Activated CD8-positive, alpha-beta T cell treated with anti-CD3 and anti-CD28 coated beads for 36 hours (primary cell): Measurements from ENCODE around the gene ZNF385B. TPM values are rescaled to one million over a fixed set of nuclear protein-coding genes. Genes with fewer than 3 reads are reported as not detected.
"Not testable (repeated sequence)": the region's sequence is repeated elsewhere in the genome, so short reads cannot be mapped to it uniquely, and the experiment has no call there.

Source experiments
- ATAC-seq: fragments of 200-7000 bp; cut with Tn5 transposase; one replicate; pipeline ENCODE4 v1.10.0; 2021; ENCODE audit warnings: mild to moderate bottlenecking, moderate library complexity
- CTCF ChIA-PET: fragments of 350-600 bp; sonication (Branson Sonifier 250); formaldehyde crosslinking; loops from one replicate; lab custom pipeline; 2021; ENCODE audit warnings: antibody characterized with exemption; lab: Charles Lee
- POLR2A ChIA-PET: fragments of 350-600 bp; sonication (Branson Sonifier 250); formaldehyde crosslinking; loops from one replicate; lab custom pipeline; 2021; ENCODE audit warnings: antibody characterized with exemption; lab: Charles Lee
- DNase-seq: peaks from one replicate; pipeline ENCODE4 v3.0.0-alpha.2; 2020
- H3K27ac Mint-ChIP-seq: one replicate; pipeline ENCODE4 v1.8.0; 2021; ENCODE audit warnings: mild to moderate bottlenecking, mixed read lengths
- H3K27me3 Mint-ChIP-seq: one replicate; pipeline ENCODE4 v1.8.0; 2021; ENCODE audit warnings: mixed read lengths
- H3K36me3 Mint-ChIP-seq: one replicate; pipeline ENCODE4 v1.8.0; 2021; ENCODE audit warnings: low read depth, mixed read lengths
- H3K4me1 Mint-ChIP-seq: one replicate; pipeline ENCODE4 v1.8.0; 2021; ENCODE audit warnings: low read depth, mixed read lengths
- H3K4me3 Mint-ChIP-seq: one replicate; pipeline ENCODE4 v1.8.0; 2021; ENCODE audit warnings: mild to moderate bottlenecking, moderate library complexity, mixed read lengths
- H3K9me3 Mint-ChIP-seq: one replicate; pipeline ENCODE4 v1.8.0; 2021; ENCODE audit warnings: mixed read lengths
- intact Hi-C: fragments of 100-400 bp; cut with micrococcal nuclease; formaldehyde crosslinking; loops from one replicate; pipeline ENCODE4 v1.10.0; 2022
- total RNA-seq, 2 experiments: library from RNA; stranded (reverse); gene quantifications; one replicate each; pipeline ENCODE4 v1.2.3, GENCODE V29; 2021
- TF ChIP-seq, protein P1 (sequence below): fragments of 200-600 bp; IDR thresholded peaks from one replicate; pipeline ENCODE4 v1.8.0; 2022; ENCODE audit warnings: antibody characterized with exemption, mild to moderate bottlenecking

The ZNF385B gene
- total RNA-seq, 2 experiments from 2014 or later = not detected

DNA sequence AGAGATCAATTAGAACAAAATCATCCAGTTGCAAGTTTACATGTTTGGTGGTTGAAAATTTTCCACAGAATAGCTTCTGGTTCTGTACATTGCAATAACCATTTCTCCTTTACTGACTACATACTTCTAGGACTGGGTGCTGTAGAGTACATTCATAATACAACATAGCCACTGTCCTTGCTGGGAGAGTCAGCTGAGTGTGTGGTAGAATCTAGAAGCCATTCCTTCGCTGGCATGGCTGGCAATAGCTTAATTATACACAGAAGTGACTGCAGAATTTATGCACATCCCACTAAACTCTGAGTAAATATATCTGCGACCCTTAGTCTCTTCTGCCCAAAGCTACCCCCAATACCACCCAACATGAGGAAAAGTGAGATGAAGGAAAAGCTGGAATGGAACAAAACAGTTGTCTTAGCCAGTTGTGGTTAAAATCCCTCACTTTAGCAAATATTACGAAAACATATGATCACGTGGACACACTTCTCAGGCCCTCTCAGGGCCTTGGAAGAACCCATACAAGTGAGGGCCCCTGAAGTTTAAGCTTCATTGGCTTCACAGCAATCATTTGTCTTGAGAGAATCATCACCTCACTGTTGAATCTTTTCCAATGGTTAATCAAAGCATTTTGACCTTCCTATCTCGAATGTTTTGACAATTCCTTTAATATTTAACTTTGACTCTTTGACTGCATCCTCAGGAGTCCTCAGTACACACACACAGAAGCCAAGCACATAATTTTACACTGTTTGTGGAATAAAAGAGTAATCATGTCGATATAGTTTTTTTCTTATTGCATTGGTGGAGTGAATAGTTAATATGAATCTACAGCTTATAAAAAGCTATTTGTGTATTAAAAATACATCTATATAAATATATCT lies 225.1 kb downstream of the ZNF385B start:
- intact Hi-C loops = no loop called here
- H3K4me1 Mint-ChIP-seq = no peaks in the 10 kb centered on the region
- CTCF ChIA-PET = no interaction called here
- POLR2A ChIA-PET = no interaction called here
- H3K9me3 Mint-ChIP-seq = no peaks in the 10 kb centered on the region
- no peaks in the 10 kb centered on the region for H3K36me3 Mint-ChIP-seq
- TF ChIP-seq, protein P1, sequence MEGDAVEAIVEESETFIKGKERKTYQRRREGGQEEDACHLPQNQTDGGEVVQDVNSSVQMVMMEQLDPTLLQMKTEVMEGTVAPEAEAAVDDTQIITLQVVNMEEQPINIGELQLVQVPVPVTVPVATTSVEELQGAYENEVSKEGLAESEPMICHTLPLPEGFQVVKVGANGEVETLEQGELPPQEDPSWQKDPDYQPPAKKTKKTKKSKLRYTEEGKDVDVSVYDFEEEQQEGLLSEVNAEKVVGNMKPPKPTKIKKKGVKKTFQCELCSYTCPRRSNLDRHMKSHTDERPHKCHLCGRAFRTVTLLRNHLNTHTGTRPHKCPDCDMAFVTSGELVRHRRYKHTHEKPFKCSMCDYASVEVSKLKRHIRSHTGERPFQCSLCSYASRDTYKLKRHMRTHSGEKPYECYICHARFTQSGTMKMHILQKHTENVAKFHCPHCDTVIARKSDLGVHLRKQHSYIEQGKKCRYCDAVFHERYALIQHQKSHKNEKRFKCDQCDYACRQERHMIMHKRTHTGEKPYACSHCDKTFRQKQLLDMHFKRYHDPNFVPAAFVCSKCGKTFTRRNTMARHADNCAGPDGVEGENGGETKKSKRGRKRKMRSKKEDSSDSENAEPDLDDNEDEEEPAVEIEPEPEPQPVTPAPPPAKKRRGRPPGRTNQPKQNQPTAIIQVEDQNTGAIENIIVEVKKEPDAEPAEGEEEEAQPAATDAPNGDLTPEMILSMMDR = no peak
- DNase-seq = no peak
- no peak overlapping the region for H3K27ac Mint-ChIP-seq
- no peak for ATAC-seq
- no peak overlapping the region for H3K4me3 Mint-ChIP-seq
- H3K27me3 Mint-ChIP-seq = no peaks in the 10 kb centered on the region

DNA sequence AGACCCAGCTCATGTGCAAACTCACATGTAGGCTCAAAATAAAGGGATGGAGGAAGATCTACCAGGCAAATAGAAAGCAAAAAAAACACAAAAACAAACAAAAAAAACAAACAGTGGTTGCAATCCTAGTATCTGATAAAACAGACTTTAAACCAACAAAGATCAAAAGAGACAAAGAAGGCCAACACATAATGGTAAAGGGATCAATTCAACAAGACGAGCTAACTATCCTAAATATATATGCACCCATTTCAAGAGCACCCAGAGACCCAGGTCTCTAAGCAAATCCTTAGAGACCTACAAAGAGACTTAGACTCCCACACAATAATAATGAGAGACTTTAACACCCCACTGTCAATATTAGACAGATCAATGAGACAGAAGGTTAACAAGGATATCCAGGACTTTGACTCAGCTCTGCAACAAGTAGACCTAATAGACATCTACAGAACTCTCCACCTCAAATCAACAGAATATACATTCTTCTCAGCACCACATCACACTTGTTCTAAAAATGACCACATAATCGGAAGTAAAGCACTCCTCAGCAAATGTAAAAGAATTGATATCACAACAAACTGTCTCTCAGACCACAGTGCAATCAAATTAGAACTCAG lies 229.5 kb downstream of the ZNF385B start:
- H3K4me1 Mint-ChIP-seq, H3K27me3 Mint-ChIP-seq, H3K27ac Mint-ChIP-seq, H3K4me3 Mint-ChIP-seq, intact Hi-C loops, H3K9me3 Mint-ChIP-seq, H3K36me3 Mint-ChIP-seq, POLR2A ChIA-PET, DNase-seq, ATAC-seq, CTCF ChIA-PET: not testable (repeated sequence)

DNA sequence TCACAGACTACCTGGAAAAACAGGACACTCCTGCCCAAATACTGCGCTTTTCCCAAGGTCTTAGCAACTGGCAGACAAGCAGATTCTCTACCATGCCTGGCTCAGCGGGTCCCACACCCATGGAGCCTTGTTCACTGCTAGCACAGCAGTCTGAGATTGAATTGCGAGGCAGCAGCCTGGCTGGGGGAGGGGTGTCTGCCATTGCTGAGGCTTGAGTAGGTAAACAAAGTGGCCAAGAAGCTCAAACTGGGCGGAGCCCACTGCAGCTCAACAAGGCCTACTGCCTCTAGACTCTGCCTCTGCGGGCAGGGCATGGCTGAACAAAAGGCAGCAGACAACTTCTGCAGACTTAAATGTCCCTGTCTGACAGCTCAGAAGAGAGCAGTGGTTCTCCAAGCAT lies 231.6 kb downstream of the ZNF385B start:
- ATAC-seq, CTCF ChIA-PET, H3K27me3 Mint-ChIP-seq, POLR2A ChIA-PET, H3K4me1 Mint-ChIP-seq, H3K9me3 Mint-ChIP-seq, H3K4me3 Mint-ChIP-seq, H3K36me3 Mint-ChIP-seq, H3K27ac Mint-ChIP-seq, DNase-seq, intact Hi-C loops: not testable (repeated sequence)

DNA sequence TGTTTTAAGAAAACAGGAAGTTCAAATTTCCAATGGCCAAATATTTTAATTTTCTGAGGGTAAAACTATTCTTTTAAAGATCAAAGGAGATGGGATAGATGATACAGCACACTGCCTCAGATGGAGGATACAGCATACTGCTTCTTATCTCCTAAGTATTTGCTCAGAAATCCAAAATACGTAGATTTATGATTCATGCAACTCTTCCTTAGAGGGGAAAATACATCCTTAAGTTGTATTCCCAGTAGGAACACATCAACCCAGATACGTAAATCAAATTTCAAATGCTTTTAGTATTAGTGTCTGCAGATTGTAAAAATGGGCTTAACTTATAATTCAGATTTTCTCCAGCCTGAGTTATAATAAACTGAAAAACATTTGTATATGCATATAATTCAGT lies 235.2 kb downstream of the ZNF385B start:
- intact Hi-C loops = no loop called here
- no peak for ATAC-seq
- TF ChIP-seq, protein P1 = no peak
- H3K36me3 Mint-ChIP-seq = no peaks in the 10 kb centered on the region
- no peaks in the 10 kb centered on the region for H3K4me1 Mint-ChIP-seq
- no peak for DNase-seq
- ChIA-PET CTCF (no interaction called here), POLR2A (no interaction called here)
- H3K4me3 Mint-ChIP-seq = no peak overlapping the region
- no peak overlapping the region for H3K27ac Mint-ChIP-seq
- H3K9me3 Mint-ChIP-seq = no peaks in the 10 kb centered on the region
- peaks cover 3% of the 10 kb centered on the region for H3K27me3 Mint-ChIP-seq

DNA sequence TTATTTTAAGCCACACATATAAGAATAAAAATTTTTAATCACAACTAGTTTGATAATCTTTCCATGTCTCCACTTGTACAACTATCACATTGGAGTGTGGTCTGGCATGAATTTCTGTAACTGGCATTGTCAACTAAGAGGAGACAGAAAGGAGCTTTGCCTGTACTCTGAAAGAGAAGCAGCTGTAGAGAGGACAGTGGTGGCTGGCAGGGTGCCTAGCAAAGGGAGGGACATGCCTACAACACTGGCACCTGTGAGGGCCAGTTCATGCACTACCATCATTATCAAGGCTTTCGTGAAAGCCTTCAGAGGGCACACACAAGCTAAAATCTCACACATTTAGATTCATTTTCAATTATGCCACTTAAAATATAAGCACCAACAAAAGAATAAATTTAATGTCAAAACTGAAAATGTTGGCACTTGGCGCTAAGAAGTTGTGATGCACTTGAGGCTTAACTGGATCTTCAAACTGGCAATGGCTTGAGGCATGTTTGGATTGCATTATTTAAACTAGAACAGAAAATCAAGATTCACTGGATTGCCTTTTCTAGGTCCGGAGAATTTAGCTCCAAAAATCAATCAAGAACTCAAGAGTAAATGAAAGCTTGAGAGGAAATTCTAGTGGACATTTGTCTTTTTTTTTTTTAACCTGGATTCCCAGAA lies 238.6 kb downstream of the ZNF385B start:
- Mint-ChIP-seq H3K27ac (no peak overlapping the region), H3K27me3 (peaks cover 3% of the 10 kb centered on the region), H3K4me1 (no peaks in the 10 kb centered on the region), H3K4me3 (no peak overlapping the region), H3K9me3 (no peaks in the 10 kb centered on the region), H3K36me3 (no peaks in the 10 kb centered on the region)
- ChIA-PET POLR2A (no interaction called here), CTCF (no interaction called here)
- ATAC-seq (no peak), DNase-seq (no peak)
- TF ChIP-seq, protein P1 = no peak
- intact Hi-C loops = no loop called here

DNA sequence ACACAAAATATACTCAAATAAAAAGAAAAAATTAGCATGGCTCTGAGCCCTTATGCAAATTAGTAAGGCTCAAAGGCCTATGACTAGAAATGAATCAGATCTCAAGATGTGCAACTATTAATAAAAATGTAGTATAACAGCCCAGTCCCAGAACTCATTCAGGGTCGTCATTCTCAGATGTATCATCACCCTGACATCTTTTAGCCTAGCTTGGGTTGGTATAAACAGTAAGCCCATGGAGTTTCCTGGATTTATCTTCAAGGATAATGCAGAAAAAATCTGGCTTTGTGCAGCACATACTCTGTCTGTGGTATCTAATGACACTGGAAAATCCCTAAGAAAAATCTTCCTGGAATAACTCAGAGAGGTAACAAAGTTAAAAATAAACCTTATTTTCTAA lies 239.3 kb downstream of the ZNF385B start:
- H3K4me1 Mint-ChIP-seq = no peaks in the 10 kb centered on the region
- CTCF ChIA-PET = no interaction called here
- no peaks in the 10 kb centered on the region for H3K9me3 Mint-ChIP-seq
- H3K27me3 Mint-ChIP-seq = peaks cover 3% of the 10 kb centered on the region
- TF ChIP-seq, protein P1 = no peak
- no peak for ATAC-seq
- H3K4me3 Mint-ChIP-seq = no peak overlapping the region
- intact Hi-C loops = no loop called here
- no peak for DNase-seq
- POLR2A ChIA-PET = no interaction called here
- no peaks in the 10 kb centered on the region for H3K36me3 Mint-ChIP-seq
- H3K27ac Mint-ChIP-seq = no peak overlapping the region
